CD14-positive monocyte (primary cell): ENCODE results near the gene POLR2H. TPM values are rescaled to one million over a fixed set of nuclear protein-coding genes. Genes with fewer than 3 reads are reported as not detected.
A peak's percentile ranks its signal among the peaks of the same experiment; 100 is the strongest.

ENCODE experiments used
- DNase-seq, 3 donors: peaks; one replicate each; pipeline ENCODE4 v3.0.0-alpha.2; 2011 to 2022
- H2AFZ ChIP-seq: 2 replicates; pipeline ENCODE4 v1.6.0; 2012; ENCODE audit warnings: mild to moderate bottlenecking, low read depth, low read length, inconsistent platforms; ENCODE audit not compliant: insufficient read depth, poor library complexity, severe bottlenecking
- H3K27ac ChIP-seq, 2 donors: 1 replicate in 1 of 2; 2 replicates in 1 of 2; pipeline ENCODE4 v1.5.1; 2012 to 2013; ENCODE audit warnings: low read length in 2 of 2, control low read depth in 1 of 2, inconsistent platforms in 1 of 2, low read depth in 1 of 2, mild to moderate bottlenecking in 1 of 2
- H3K27me3 ChIP-seq, 2 donors: one replicate each; pipeline versions ENCODE4 v1.6.0 to v1.6.1; 2011 to 2013; ENCODE audit warnings: low read length in 2 of 2; ENCODE audit not compliant: control insufficient read depth in 2 of 2, insufficient read depth in 2 of 2
- H3K36me3 ChIP-seq, 2 donors: replicated peaks in 1 of 2; 1 replicate in 1 of 2; 2 replicates in 1 of 2; pipeline versions ENCODE4 v1.5.1 to v1.6.1; 2012 to 2013; ENCODE audit warnings: low read length in 2 of 2, control low read depth in 1 of 2, inconsistent platforms in 1 of 2, mild to moderate bottlenecking in 1 of 2; ENCODE audit not compliant: insufficient read depth in 2 of 2, control insufficient read depth in 1 of 2
- H3K4me1 ChIP-seq, 2 donors: 1 replicate in 1 of 2; 2 replicates in 1 of 2; pipeline versions ENCODE4 v1.5.1 to v1.6.1; 2012 to 2013; ENCODE audit warnings: low read length in 2 of 2, control low read depth in 1 of 2, inconsistent platforms in 1 of 2, mild to moderate bottlenecking in 1 of 2, moderate library complexity in 1 of 2; ENCODE audit not compliant: insufficient read depth in 2 of 2, control insufficient read depth in 1 of 2
- H3K4me2 ChIP-seq: replicated peaks from 2 replicates; pipeline ENCODE3; 2012; ENCODE audit warnings: low read length, moderate library complexity, mild to moderate bottlenecking; ENCODE audit not compliant: poor library complexity, severe bottlenecking; ENCODE audit errors: extremely low read depth
- H3K4me3 ChIP-seq, 3 experiments: fragments of 200-600 bp in 1 of 3; sonication (generic) in 1 of 3; replicated peaks in 1 of 3; 1 replicate in 2 of 3; 2 replicates in 1 of 3; pipeline ENCODE4 v1.5.1; 2011 to 2013; ENCODE audit warnings: low read length in 3 of 3, mild to moderate bottlenecking in 3 of 3, control low read depth in 2 of 3, low read depth in 2 of 3, inconsistent platforms in 1 of 3, moderate library complexity in 1 of 3
- H3K79me2 ChIP-seq: 2 replicates; pipeline ENCODE4 v1.6.0; 2012; ENCODE audit warnings: mild to moderate bottlenecking, control low read depth, inconsistent platforms, low read length, moderate library complexity; ENCODE audit not compliant: insufficient read depth
- H3K9ac ChIP-seq: 2 replicates; pipeline ENCODE4 v1.6.0; 2017; ENCODE audit warnings: low read length, mild to moderate bottlenecking; ENCODE audit not compliant: insufficient read depth, poor library complexity, severe bottlenecking
- H3K9me3 ChIP-seq, 2 donors: replicated peaks in 1 of 2; 1 replicate in 1 of 2; 2 replicates in 1 of 2; pipeline versions ENCODE4 v1.5.1 to v1.6.1; 2012 to 2013; ENCODE audit warnings: low read length in 2 of 2, control low read depth in 1 of 2; ENCODE audit not compliant: control insufficient read depth in 1 of 2, insufficient read depth in 1 of 2
- H4K20me1 ChIP-seq: 2 replicates; pipeline ENCODE4 v1.6.0; 2012; ENCODE audit warnings: mild to moderate bottlenecking, low read length, control low read depth, moderate library complexity; ENCODE audit not compliant: insufficient read depth
- H3K27ac Mint-ChIP-seq, 7 donors: one replicate each; pipeline ENCODE4 v1.8.0; 2020; ENCODE audit warnings: mild to moderate bottlenecking in 7 of 7, mixed read lengths in 7 of 7, moderate library complexity in 6 of 7, inconsistent platforms in 2 of 7
- H3K27me3 Mint-ChIP-seq, 3 donors: one replicate each; pipeline ENCODE4 v1.8.0; 2021 to 2022; ENCODE audit warnings: low read depth in 3 of 3, mild to moderate bottlenecking in 3 of 3, mixed read lengths in 3 of 3, moderate library complexity in 3 of 3, inconsistent platforms in 1 of 3
- H3K36me3 Mint-ChIP-seq, 2 donors: one replicate each; pipeline ENCODE4 v1.8.0; 2020; ENCODE audit warnings: mixed read lengths in 2 of 2, inconsistent platforms in 1 of 2, mild to moderate bottlenecking in 1 of 2
- H3K4me1 Mint-ChIP-seq: one replicate; pipeline ENCODE4 v1.8.0; 2020; ENCODE audit warnings: mild to moderate bottlenecking, mixed read lengths
- H3K4me3 Mint-ChIP-seq, 2 donors: one replicate each; pipeline ENCODE4 v1.8.0; 2020; ENCODE audit warnings: mild to moderate bottlenecking in 2 of 2, mixed read lengths in 2 of 2, moderate library complexity in 1 of 2
- H3K9me3 Mint-ChIP-seq, 7 donors: one replicate each; pipeline ENCODE4 v1.8.0; 2020 to 2022; ENCODE audit warnings: mixed read lengths in 7 of 7, mild to moderate bottlenecking in 6 of 7, moderate library complexity in 6 of 7, inconsistent platforms in 2 of 7
- WGBS: methylation state at CpG from one replicate; pipeline ENCODE4 v1.1.5; 2013; ENCODE audit warnings: missing lambda C conversion rate; ENCODE audit not compliant: insufficient coverage; 5-methylcytosine and 5-hydroxymethylcytosine counted together
- intact Hi-C, 2 donors: fragments of 100-400 bp; cut with micrococcal nuclease; formaldehyde crosslinking; loops; one replicate each; pipeline versions ENCODE4 v1.15.0 to v1.15.1; 2023
- polyA plus RNA-seq, 3 donors: library from polyadenylated mRNA; depleted of rRNA in 1 of 3; unstranded in 2 of 3; stranded (reverse) in 1 of 3; fragments of 300-500 nt in 2 of 3; fragments of >200 nt in 1 of 3; fragmentation: Illumina TruSeq in 2 of 3; gene quantifications; 1 replicate in 2 of 3; 2 replicates in 1 of 3; pipeline ENCODE4 v1.2.3, GENCODE V29; 2012 to 2021
- small RNA-seq: library from RNA; depleted of rRNA; stranded (forward); fragments of <200 nt; gene quantifications from one replicate; pipeline ENCODE3, GENCODE V24; 2012; ENCODE audit warnings: low read depth; ENCODE audit not compliant: insufficient read length
- TF ChIP-seq, protein P1 (sequence below): fragments of 200-600 bp; IDR thresholded peaks from one replicate; pipeline ENCODE4 v1.8.0; 2022; ENCODE audit warnings: antibody characterized with exemption, mild to moderate bottlenecking

POLR2H gene
- polyA plus RNA-seq, 3 donors, result 21.7 to 67.3 (median 24.6) TPM

DNA sequence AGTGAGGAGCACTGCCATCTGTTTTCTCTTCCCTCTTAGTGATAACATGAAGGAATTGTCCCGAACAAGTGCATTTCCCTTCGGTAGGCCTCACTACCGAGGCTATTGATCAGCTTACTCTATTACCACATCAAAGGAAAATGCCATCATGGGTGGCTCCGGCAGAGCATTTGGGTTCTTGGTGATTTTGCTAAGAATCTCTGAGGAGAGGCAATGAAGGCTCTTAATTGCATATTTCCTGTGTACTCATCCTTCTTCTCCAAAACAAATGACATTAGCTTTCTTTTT lies 53.6 kb downstream of the POLR2H start:
- TF ChIP-seq, protein P1, sequence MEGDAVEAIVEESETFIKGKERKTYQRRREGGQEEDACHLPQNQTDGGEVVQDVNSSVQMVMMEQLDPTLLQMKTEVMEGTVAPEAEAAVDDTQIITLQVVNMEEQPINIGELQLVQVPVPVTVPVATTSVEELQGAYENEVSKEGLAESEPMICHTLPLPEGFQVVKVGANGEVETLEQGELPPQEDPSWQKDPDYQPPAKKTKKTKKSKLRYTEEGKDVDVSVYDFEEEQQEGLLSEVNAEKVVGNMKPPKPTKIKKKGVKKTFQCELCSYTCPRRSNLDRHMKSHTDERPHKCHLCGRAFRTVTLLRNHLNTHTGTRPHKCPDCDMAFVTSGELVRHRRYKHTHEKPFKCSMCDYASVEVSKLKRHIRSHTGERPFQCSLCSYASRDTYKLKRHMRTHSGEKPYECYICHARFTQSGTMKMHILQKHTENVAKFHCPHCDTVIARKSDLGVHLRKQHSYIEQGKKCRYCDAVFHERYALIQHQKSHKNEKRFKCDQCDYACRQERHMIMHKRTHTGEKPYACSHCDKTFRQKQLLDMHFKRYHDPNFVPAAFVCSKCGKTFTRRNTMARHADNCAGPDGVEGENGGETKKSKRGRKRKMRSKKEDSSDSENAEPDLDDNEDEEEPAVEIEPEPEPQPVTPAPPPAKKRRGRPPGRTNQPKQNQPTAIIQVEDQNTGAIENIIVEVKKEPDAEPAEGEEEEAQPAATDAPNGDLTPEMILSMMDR, result no peak
- Mint-ChIP-seq H3K9me3 (peaks cover 0 to 2% (median 0%) of the 10 kb centered on the region in 7 donors), H3K4me1 (peaks cover 2% of the 10 kb centered on the region), H3K4me3 (no peak overlapping the region), H3K27ac (no peak overlapping the region), H3K36me3 (no peaks in the 10 kb centered on the region), H3K27me3 (peaks cover 2 to 8% (median 2%) of the 10 kb centered on the region in 3 donors)
- H4K20me1 ChIP-seq, result no peaks in the 10 kb centered on the region
- intact Hi-C loops, result loop anchor here (5.0 kb wide), 1 partner anchor 97 kb away; no protein-coding TSS in a partner anchor
- no CpG with 5 or more reads among the region's 4 CpGs for WGBS
- no peak overlapping the region for H3K4me3 ChIP-seq
- no peaks in the 10 kb centered on the region for H3K27me3 ChIP-seq
- no peak overlapping the region for H3K27ac ChIP-seq
- H3K4me1 ChIP-seq, result no peaks in the 10 kb centered on the region
- H3K4me2 ChIP-seq, result no peak overlapping the region
- H3K9me3 ChIP-seq, result no peaks in the 10 kb centered on the region
- H2AFZ ChIP-seq, result no peak overlapping the region
- DNase-seq, result no peak
- no peaks in the 10 kb centered on the region for H3K36me3 ChIP-seq
- no peak overlapping the region for H3K9ac ChIP-seq
- H3K79me2 ChIP-seq, result no peaks in the 10 kb centered on the region

DNA sequence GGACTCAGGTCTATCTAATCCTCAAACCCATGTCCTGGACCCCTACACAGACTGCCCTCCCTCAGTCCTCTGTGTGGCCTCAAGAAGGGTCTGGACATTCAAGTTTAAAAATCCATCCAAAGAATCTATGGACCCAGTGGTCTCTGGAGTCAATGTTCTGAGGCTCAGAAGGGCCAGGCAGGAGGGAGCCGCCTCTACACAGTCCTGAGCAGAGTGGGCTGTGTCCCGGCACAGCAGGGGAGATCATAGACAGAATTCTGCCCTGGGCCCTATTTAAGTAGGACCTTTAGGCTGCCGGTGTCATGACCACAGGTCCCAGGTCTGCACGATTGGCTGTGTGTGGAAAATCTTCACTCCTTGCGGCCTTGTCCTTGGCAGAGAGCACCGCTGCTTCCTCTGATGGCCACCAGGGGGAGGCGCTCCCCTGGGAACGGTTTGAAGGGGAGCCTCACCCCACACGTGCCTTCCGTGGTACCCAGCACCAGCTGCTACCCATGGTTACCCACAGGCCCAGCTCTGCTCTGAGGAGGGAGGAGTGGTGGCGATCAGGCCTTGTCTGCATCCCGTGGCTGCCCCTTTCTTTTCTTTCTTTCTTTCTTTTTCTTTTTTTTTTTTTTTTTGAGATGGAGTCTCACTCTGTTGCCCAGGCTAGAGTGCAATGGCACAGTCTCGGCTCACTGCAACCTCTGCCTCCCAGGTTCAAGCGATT lies 56.3 kb downstream of the POLR2H start:
- TF ChIP-seq, protein P1, result peak; percentile 95
- Histone ChIP-seq H3K27ac (no peak overlapping the region), H3K4me1 (no peaks in the 10 kb centered on the region), H4K20me1 (no peaks in the 10 kb centered on the region), H3K4me3 (no peak overlapping the region), H3K9me3 (peaks cover 0 to 3% of the 10 kb centered on the region in 2 donors), H2AFZ (no peak overlapping the region), H3K4me2 (no peak overlapping the region), H3K36me3 (no peaks in the 10 kb centered on the region), H3K9ac (no peak overlapping the region), H3K27me3 (no peaks in the 10 kb centered on the region), H3K79me2 (no peaks in the 10 kb centered on the region)
- 53% methylated on average over 4 of the region's 14 CpGs for WGBS
- Mint-ChIP-seq H3K4me1 (peaks cover 2% of the 10 kb centered on the region), H3K36me3 (peaks cover 0 to under 1% of the 10 kb centered on the region in 2 donors), H3K4me3 (no peak overlapping the region), H3K27ac (no peak overlapping the region), H3K9me3 (peaks cover 0 to 8% (median 4%) of the 10 kb centered on the region in 7 donors), H3K27me3 (peaks cover under 1 to 3% (median 2%) of the 10 kb centered on the region in 3 donors)
- intact Hi-C loops, result loop anchor here (2.0 to 5.0 kb wide), 3 partner anchors 95 to 129 kb away; no protein-coding TSS in a partner anchor
- DNase-seq, result peak; percentile 68 to 78 (median 71)

Small RNAs within 50 kb of the gene (small RNA-seq; reads per million reads assigned to genes)
- gene SNORD66, result 4,012 reads per million, percentile 100 among the genes with 10 or more reads in this experiment

Other genes with a start within 250 kb of the POLR2H start
- gene EIF2B5, start 226.4 kb upstream of the POLR2H start, polyA plus RNA-seq, result 10 to 100 TPM; 22.7 to 50.0 (median 24.1) TPM
- 10 to 100 TPM in 1 of 3 donors, 1 to 10 TPM in 2; 4.5 to 42.1 (median 9.4) TPM for gene DVL3, start 206.3 kb upstream of the POLR2H start, polyA plus RNA-seq
- gene AP2M1, start 186.9 kb upstream of the POLR2H start, polyA plus RNA-seq, result 100 to 1,000 TPM; 283 to 327 (median 295) TPM
- 10 to 100 TPM; 13.5 to 74.8 (median 13.9) TPM for gene ABCF3, start 175.5 kb upstream of the POLR2H start, polyA plus RNA-seq
- under 1 TPM in 1 of 3 donors, not detected in 2; 0.32 TPM for gene VWA5B2, start 132.1 kb upstream of the POLR2H start, polyA plus RNA-seq
- gene ALG3, start 112.7 kb upstream of the POLR2H start, polyA plus RNA-seq, result 10 to 100 TPM; 29.0 to 60.8 (median 56.4) TPM
- gene EEF1AKMT4, start 112.0 kb upstream of the POLR2H start, polyA plus RNA-seq, result 10 to 100 TPM in 1 of 3 donors, 1 to 10 TPM in 2; 4.0 to 12.0 (median 7.3) TPM
- not detected for gene CAMK2N2, start 100.2 kb upstream of the POLR2H start, polyA plus RNA-seq
- gene ECE2, start 85.7 kb upstream of the POLR2H start, polyA plus RNA-seq, result not detected
- gene PSMD2, start 62.5 kb upstream of the POLR2H start, polyA plus RNA-seq, result 100 to 1,000 TPM; 138 to 186 (median 167) TPM
- 100 to 1,000 TPM in 1 of 3 donors, 10 to 100 TPM in 2; 13.9 to 119 (median 24.2) TPM for gene EIF4G1, start 47.1 kb upstream of the POLR2H start, polyA plus RNA-seq
- gene FAM131A, start 24.1 kb upstream of the POLR2H start, polyA plus RNA-seq, result 10 to 100 TPM in 1 of 3 donors, 1 to 10 TPM in 2; 5.8 to 30.6 (median 7.7) TPM
- gene CLCN2, start 105 bp upstream of the POLR2H start, polyA plus RNA-seq, result 1 to 10 TPM in 1 of 3 donors, under 1 TPM in 1, not detected in 1; 0.16 to 2.7 TPM
- not detected for gene THPO, start 16.5 kb downstream of the POLR2H start, polyA plus RNA-seq
- under 1 TPM in 1 of 3 donors, not detected in 2; 0.03 TPM for gene CHRD, start 18.3 kb downstream of the POLR2H start, polyA plus RNA-seq
- gene EPHB3, start 200.1 kb downstream of the POLR2H start, polyA plus RNA-seq, result 1 to 10 TPM in 1 of 3 donors, under 1 TPM in 2; 0.71 to 1.2 (median 0.80) TPM